Keratinocyte (primary cell): ENCODE data around the gene SRSF9. TPM values are rescaled to one million over a fixed set of nuclear protein-coding genes. Genes with fewer than 3 reads are reported as not detected.
A peak's percentile ranks its signal among the peaks of the same experiment; 100 is the strongest.
"Not testable (repeated sequence)": the region's sequence is repeated elsewhere in the genome, so short reads cannot be mapped to it uniquely, and the experiment has no call there.

Source experiments
- DNase-seq: peaks from one replicate; pipeline ENCODE4 v3.0.0-alpha.2; 2011; ENCODE audit warnings: low read depth, missing footprints, low spot score
- FAIRE-seq: peaks from 2 replicates; lab custom pipeline; 2011; peaks lifted over from hg19 to GRCh38; lab: Jason Lieb, UNC
- H2AFZ ChIP-seq: 2 replicates; pipeline ENCODE4 v1.6.0; 2012; ENCODE audit warnings: low read length, control low read depth, inconsistent platforms; ENCODE audit not compliant: control insufficient read depth
- H3K27ac ChIP-seq: 2 replicates; pipeline ENCODE4 v1.5.1; 2011; ENCODE audit warnings: low read length; ENCODE audit not compliant: control insufficient read depth, insufficient read depth
- H3K27me3 ChIP-seq: 3 replicates; pipeline ENCODE4 v1.6.0; 2011; ENCODE audit warnings: low read length; ENCODE audit not compliant: control insufficient read depth, insufficient read depth; ENCODE audit errors: extremely low read depth
- H3K36me3 ChIP-seq, 2 experiments: 2 replicates in 1 of 2; 3 replicates in 1 of 2; pipeline ENCODE4 v1.5.1; 2011; ENCODE audit warnings: low read length in 2 of 2, mild to moderate bottlenecking in 1 of 2; ENCODE audit not compliant: control insufficient read depth in 2 of 2, insufficient read depth in 2 of 2; ENCODE audit errors: extremely low read depth in 1 of 2
- H3K4me1 ChIP-seq: 3 replicates; pipeline ENCODE4 v1.5.1; 2011; ENCODE audit warnings: low read length; ENCODE audit not compliant: control insufficient read depth, insufficient read depth; ENCODE audit errors: extremely low read depth
- H3K4me2 ChIP-seq: 3 replicates; pipeline ENCODE4 v1.6.0; 2011; ENCODE audit warnings: low read depth, low read length; ENCODE audit not compliant: control insufficient read depth, insufficient read depth; ENCODE audit errors: extremely low read depth
- H3K4me3 ChIP-seq, 3 experiments: fragments of 200-600 bp in 1 of 3; sonication (generic) in 1 of 3; 2 replicates in 2 of 3; 3 replicates in 1 of 3; pipeline ENCODE4 v1.5.1; 2011 to 2016; ENCODE audit warnings: low read length in 3 of 3, mild to moderate bottlenecking in 3 of 3, control low read depth in 2 of 3, inconsistent platforms in 1 of 3, low read depth in 1 of 3, mixed read lengths in 1 of 3, mixed run types in 1 of 3, moderate library complexity in 1 of 3; ENCODE audit not compliant: control insufficient read depth in 2 of 3, insufficient read depth in 2 of 3; ENCODE audit errors: extremely low read depth in 1 of 3
- H3K79me2 ChIP-seq: 2 replicates; pipeline ENCODE4 v1.6.0; 2012; ENCODE audit warnings: low read length; ENCODE audit not compliant: control insufficient read depth, insufficient read depth
- H3K9ac ChIP-seq: 3 replicates; pipeline ENCODE4 v1.6.0; 2011; ENCODE audit warnings: low read length; ENCODE audit not compliant: control insufficient read depth, insufficient read depth; ENCODE audit errors: extremely low read depth
- H3K9me1 ChIP-seq: 3 replicates; pipeline ENCODE4 v1.6.0; 2011; ENCODE audit warnings: low read length; ENCODE audit not compliant: control insufficient read depth, insufficient read depth; ENCODE audit errors: extremely low read depth
- H3K9me3 ChIP-seq: 2 replicates; pipeline ENCODE4 v1.5.1; 2012; ENCODE audit warnings: low read depth, low read length; ENCODE audit not compliant: control insufficient read depth
- H4K20me1 ChIP-seq: 3 replicates; pipeline ENCODE4 v1.6.0; 2011; ENCODE audit warnings: low read length; ENCODE audit not compliant: control insufficient read depth, insufficient read depth; ENCODE audit errors: extremely low read depth
- CTCF ChIP-seq, 3 experiments: IDR thresholded peaks in 1 of 3; conservative IDR thresholded peaks in 1 of 3; optimal IDR thresholded peaks in 1 of 3; 2 replicates in 2 of 3; 3 replicates in 1 of 3; pipeline versions ENCODE3 to v1.5.1; 2011; ENCODE audit warnings: low read length in 3 of 3, mild to moderate bottlenecking in 3 of 3, moderate library complexity in 2 of 3, control low read depth in 1 of 3, inconsistent platforms in 1 of 3; ENCODE audit not compliant: insufficient read depth in 2 of 3; ENCODE audit errors: extremely low read depth in 1 of 3
- EZH2 ChIP-seq: IDR thresholded peaks from one replicate; pipeline ENCODE4 v1.6.1; 2012; ENCODE audit warnings: inconsistent platforms, mild to moderate bottlenecking, low read length, moderate library complexity
- dilution Hi-C: fragments of 300-500 bp; cut with MboI; formaldehyde crosslinking; loops from one replicate; pipeline ENCODE4 v1.7.0; 2020; ENCODE audit warnings: low sequenced_read_pairs; ENCODE audit not compliant: extremely low pct_ligation_motif_present
- polyA plus RNA-seq, 5 experiments: library from polyadenylated mRNA; depleted of rRNA in 3 of 5; stranded (reverse) in 3 of 5; stranded (forward) in 1 of 5; unstranded in 1 of 5; fragments of >200 nt; gene quantifications; 1 replicate in 1 of 5; 2 replicates in 3 of 5; 3 replicates in 1 of 5; pipeline versions ENCODE4 v1.2.1 to v1.2.3, GENCODE V29; 2011 to 2012; ENCODE audit warnings: missing spikeins in 2 of 5, low read depth in 1 of 5, low replicate concordance in 1 of 5

The SRSF9 gene
- polyA plus RNA-seq, 1 donor (not counting 4 experiments of a cell fraction or from before 2014, with no cell fraction given), result 159 TPM

GRCh38 chr12:120447992-120448391 lies 21.6 kb downstream of the SRSF9 start:
- dilution Hi-C loops, result no loop called here
- H3K27me3 ChIP-seq, result no peaks in the 10 kb centered on the region

GRCh38 chr12:120446844-120447178 lies 22.7 kb downstream of the SRSF9 start:
- dilution Hi-C loops, H3K9me3 ChIP-seq, H3K27me3 ChIP-seq, FAIRE-seq, DNase-seq, H3K9me1 ChIP-seq, H4K20me1 ChIP-seq: not testable (repeated sequence)
- peaks cover 74% of the 10 kb centered on the region for H3K79me2 ChIP-seq
- peak overlapping the region; percentile 99 for H2AFZ ChIP-seq
- H3K4me1 ChIP-seq, result peaks cover 14% of the 10 kb centered on the region
- peak overlapping the region; percentile 92 for H3K27ac ChIP-seq
- H3K9ac ChIP-seq, result peak overlapping the region; percentile 97
- H3K4me3 ChIP-seq, result peak overlapping the region; percentile 81 to 100 (median 96)
- H3K4me2 ChIP-seq, result peak overlapping the region; percentile 79
- H3K36me3 ChIP-seq, result peaks cover 17 to 19% of the 10 kb centered on the region in 2 experiments

More at GRCh38 chr12:120447992-120448391, 21.6 kb downstream of the SRSF9 start:
- Histone ChIP-seq H4K20me1 (no peaks in the 10 kb centered on the region), H3K4me2 (no peak overlapping the region), H3K4me3 (no peak overlapping the region), H3K4me1 (peaks cover 14% of the 10 kb centered on the region), H3K9me1 (no peaks in the 10 kb centered on the region), H3K79me2 (peaks cover 70% of the 10 kb centered on the region), H3K9me3 (no peaks in the 10 kb centered on the region), H3K36me3 (peaks cover 18 to 20% of the 10 kb centered on the region in 2 experiments), H3K27ac (no peak overlapping the region), H3K9ac (no peak overlapping the region), H2AFZ (no peak overlapping the region)
- TF ChIP-seq EZH2 (no peak), CTCF (optimal IDR thresholded peaks at IDR 0.05 in 1 of 3, IDR thresholded peaks at IDR 0.05 in 1 of 3, conservative IDR thresholded peaks at IDR 0.05 in 1 of 3; ENCODE audit: extremely low read depth in 1 of 3, insufficient read depth in 2 of 3, low read length in 3 of 3) (no peak)
- DNase-seq (no peak), FAIRE-seq (no peak)
